ENCODE measurements around the gene SLC7A6OS.

The SLC7A6OS gene

GRCh38 chr16:68310774-68311511, at the start of gene SLC7A6OS, which contains the start of gene PRMT7:
Gene SLC7A6OS, minus strand, starts transcription at chr16:68310946. Its CDS starts 20 bp downstream, at chr16:68310926.
Gene PRMT7, plus strand, starts transcription at chr16:68311019. Its CDS starts 4,961 bp downstream, at chr16:68315980.
- peak; percentile 87 to 98 (median 94) for DNase-seq
- intact Hi-C loops (cut with DNase I), result loop anchor here (5.0 to 10.0 kb wide), 2 partner anchors 64 to 226 kb away; partner anchors contain the start of genes NFATC3 and PLA2G15

GRCh38 chr16:68359398-68360191, 48.8 kb upstream of the SLC7A6OS start:
- no peak for DNase-seq
- intact Hi-C loops (cut with DNase I), result no loop called here

- intact Hi-C loops (cut with DNase I), result no loop called here
- no peak for DNase-seq
Measured at GRCh38 chr16:68358951-68359350, 48.2 kb upstream of the SLC7A6OS start.

GRCh38 chr16:68357923-68358322, 47.2 kb upstream of the SLC7A6OS start:
- DNase-seq, result no peak

GRCh38 chr16:68357521-68357922, 46.8 kb upstream of the SLC7A6OS start:
- intact Hi-C loops (cut with DNase I), result no loop called here
- DNase-seq, result no peak

More at GRCh38 chr16:68357923-68358322, 47.2 kb upstream of the SLC7A6OS start:
- intact Hi-C loops (cut with DNase I), result no loop called here

- intact Hi-C loops (cut with DNase I), result no loop called here
- no peak for DNase-seq
Measured at GRCh38 chr16:68356919-68357286, 46.2 kb upstream of the SLC7A6OS start.

- peak in 12 of 42 donors; percentile 33 to 63 (median 40) for DNase-seq
- intact Hi-C loops (cut with DNase I), result no loop called here
Measured at GRCh38 chr16:68356249-68356918, 45.6 kb upstream of the SLC7A6OS start.

GRCh38 chr16:68355447-68356248, 44.9 kb upstream of the SLC7A6OS start:
- intact Hi-C loops (cut with DNase I), result no loop called here
- DNase-seq, result peak in 28 of 42 donors; percentile 27 to 83 (median 66)

GRCh38 chr16:68354816-68355215, 44.1 kb upstream of the SLC7A6OS start:
- DNase-seq, result no peak
- intact Hi-C loops (cut with DNase I), result no loop called here

- intact Hi-C loops (cut with DNase I), result no loop called here
- no peak for DNase-seq
Measured at GRCh38 chr16:68353366-68353765, 42.6 kb upstream of the SLC7A6OS start.

- no peak for DNase-seq
- intact Hi-C loops (cut with DNase I), result no loop called here
Measured at GRCh38 chr16:68351991-68352431, 41.3 kb upstream of the SLC7A6OS start.

- no peak for DNase-seq
- intact Hi-C loops (cut with DNase I), result no loop called here
Measured at GRCh38 chr16:68351463-68351862, 40.7 kb upstream of the SLC7A6OS start.

GRCh38 chr16:68350813-68351350, 40.1 kb upstream of the SLC7A6OS start:
- intact Hi-C loops (cut with DNase I), result no loop called here
- no peak for DNase-seq

GRCh38 chr16:68349838-68350410, 39.2 kb upstream of the SLC7A6OS start:
- DNase-seq, result no peak
- intact Hi-C loops (cut with DNase I), result no loop called here

- intact Hi-C loops (cut with DNase I), result no loop called here
- DNase-seq, result peak in 3 of 42 donors; percentile 59 to 71 (median 64)
Measured at GRCh38 chr16:68348639-68349445, 38.1 kb upstream of the SLC7A6OS start.

- intact Hi-C loops (cut with DNase I), result no loop called here
- peak in 1 of 42 donors; percentile 26 for DNase-seq
Measured at GRCh38 chr16:68347605-68348004, 36.9 kb upstream of the SLC7A6OS start.

GRCh38 chr16:68346892-68347480, 36.2 kb upstream of the SLC7A6OS start:
- peak in 31 of 42 donors; percentile 28 to 88 (median 65) for DNase-seq
- intact Hi-C loops (cut with DNase I), result no loop called here
